IPS-18a (cell line): ENCODE measurements around the gene PLA2G7.

Source experiments
- H3K27ac ChIP-seq: one replicate; pipeline ENCODE4 v1.5.1; 2013; ENCODE audit warnings: low read length
- H3K27me3 ChIP-seq: one replicate; pipeline ENCODE4 v1.6.1; 2013; ENCODE audit warnings: mild to moderate bottlenecking, low read length; ENCODE audit not compliant: control insufficient read depth, insufficient read depth
- H3K36me3 ChIP-seq: one replicate; pipeline ENCODE4 v1.6.1; 2013; ENCODE audit warnings: low read depth, low read length; ENCODE audit not compliant: control insufficient read depth
- H3K4me1 ChIP-seq: one replicate; pipeline ENCODE4 v1.6.1; 2013; ENCODE audit warnings: low read depth, low read length; ENCODE audit not compliant: control insufficient read depth
- H3K4me3 ChIP-seq: one replicate; pipeline ENCODE4 v1.5.1; 2013; ENCODE audit warnings: low read length
- H3K9ac ChIP-seq: one replicate; pipeline ENCODE4 v1.6.1; 2013; ENCODE audit warnings: mild to moderate bottlenecking, low read length, moderate library complexity
- H3K9me3 ChIP-seq: one replicate; pipeline ENCODE4 v1.6.1; 2013; ENCODE audit warnings: low read depth, low read length; ENCODE audit not compliant: control insufficient read depth

PLA2G7 gene

GRCh38 chr6:46715141-46715540, 20.0 kb downstream of the PLA2G7 start:
- Histone ChIP-seq H3K27me3 (no peaks in the 10 kb centered on the region), H3K4me3 (no peak overlapping the region), H3K4me1 (no peaks in the 10 kb centered on the region), H3K9ac (no peak overlapping the region), H3K36me3 (no peaks in the 10 kb centered on the region), H3K27ac (no peak overlapping the region), H3K9me3 (no peaks in the 10 kb centered on the region)

GRCh38 chr6:46711491-46711890, 23.7 kb downstream of the PLA2G7 start:
- no peaks in the 10 kb centered on the region for H3K36me3 ChIP-seq
- no peaks in the 10 kb centered on the region for H3K4me1 ChIP-seq
- no peak overlapping the region for H3K4me3 ChIP-seq
- no peak overlapping the region for H3K27ac ChIP-seq
- no peaks in the 10 kb centered on the region for H3K9me3 ChIP-seq
- no peak overlapping the region for H3K9ac ChIP-seq
- H3K27me3 ChIP-seq, result no peaks in the 10 kb centered on the region

DNA sequence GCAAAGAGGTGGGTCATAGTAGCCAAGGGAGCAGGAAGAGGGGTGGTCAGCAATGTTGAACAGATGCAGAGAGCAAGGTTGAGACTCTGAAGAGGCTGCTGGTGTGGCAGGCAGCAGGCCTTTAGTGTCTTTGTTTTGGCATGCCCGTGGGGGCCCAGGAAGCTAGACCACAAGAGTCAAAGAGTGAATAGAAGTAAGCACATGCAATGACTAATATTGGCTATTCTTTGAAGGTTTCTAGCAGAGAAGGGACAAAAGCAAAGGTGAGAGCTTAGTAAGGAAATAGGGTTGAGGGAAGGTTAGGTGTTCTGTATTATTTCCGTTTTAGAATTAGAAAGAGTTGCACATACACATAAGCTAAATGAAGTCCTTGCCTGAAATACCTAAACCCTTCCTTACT, 28.7 kb downstream of the PLA2G7 start:
- Histone ChIP-seq H3K27me3 (no peaks in the 10 kb centered on the region), H3K9ac (no peak overlapping the region), H3K27ac (no peak overlapping the region), H3K36me3 (no peaks in the 10 kb centered on the region), H3K4me1 (no peaks in the 10 kb centered on the region), H3K9me3 (no peaks in the 10 kb centered on the region), H3K4me3 (no peak overlapping the region)

DNA sequence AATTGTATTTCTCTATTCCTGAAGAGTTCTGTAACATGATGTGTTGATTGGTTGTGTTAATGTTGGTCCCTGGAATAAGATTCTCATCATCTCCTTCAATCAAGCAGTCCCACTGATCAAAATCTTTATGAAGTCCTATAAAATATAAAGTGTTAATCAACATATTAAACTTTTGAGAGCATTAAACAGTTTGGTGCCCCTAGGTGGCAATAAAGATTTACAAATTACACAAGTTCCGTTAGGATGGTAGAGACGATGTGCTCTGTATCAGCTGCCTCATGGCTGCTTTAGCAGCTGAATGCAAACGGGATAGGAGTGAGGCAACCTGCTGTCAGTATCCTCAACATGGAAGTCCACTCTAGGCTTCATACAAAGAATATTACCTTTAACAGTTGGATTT, 30.6 kb downstream of the PLA2G7 start:
- Histone ChIP-seq H3K4me3 (no peak overlapping the region), H3K36me3 (no peaks in the 10 kb centered on the region), H3K9me3 (no peaks in the 10 kb centered on the region), H3K4me1 (no peaks in the 10 kb centered on the region), H3K27ac (no peak overlapping the region), H3K27me3 (no peaks in the 10 kb centered on the region), H3K9ac (no peak overlapping the region)

GRCh38 chr6:46699970-46700369, 35.2 kb downstream of the PLA2G7 start:
- no peaks in the 10 kb centered on the region for H3K27me3 ChIP-seq
- H3K9me3 ChIP-seq, result no peaks in the 10 kb centered on the region
- H3K9ac ChIP-seq, result no peak overlapping the region
- H3K36me3 ChIP-seq, result no peaks in the 10 kb centered on the region
- no peak overlapping the region for H3K4me3 ChIP-seq
- H3K27ac ChIP-seq, result no peak overlapping the region
- no peaks in the 10 kb centered on the region for H3K4me1 ChIP-seq

GRCh38 chr6:46690911-46691451, 44.2 kb downstream of the PLA2G7 start:
- Histone ChIP-seq H3K27ac (no peak overlapping the region), H3K4me1 (no peaks in the 10 kb centered on the region), H3K9ac (no peak overlapping the region)

DNA sequence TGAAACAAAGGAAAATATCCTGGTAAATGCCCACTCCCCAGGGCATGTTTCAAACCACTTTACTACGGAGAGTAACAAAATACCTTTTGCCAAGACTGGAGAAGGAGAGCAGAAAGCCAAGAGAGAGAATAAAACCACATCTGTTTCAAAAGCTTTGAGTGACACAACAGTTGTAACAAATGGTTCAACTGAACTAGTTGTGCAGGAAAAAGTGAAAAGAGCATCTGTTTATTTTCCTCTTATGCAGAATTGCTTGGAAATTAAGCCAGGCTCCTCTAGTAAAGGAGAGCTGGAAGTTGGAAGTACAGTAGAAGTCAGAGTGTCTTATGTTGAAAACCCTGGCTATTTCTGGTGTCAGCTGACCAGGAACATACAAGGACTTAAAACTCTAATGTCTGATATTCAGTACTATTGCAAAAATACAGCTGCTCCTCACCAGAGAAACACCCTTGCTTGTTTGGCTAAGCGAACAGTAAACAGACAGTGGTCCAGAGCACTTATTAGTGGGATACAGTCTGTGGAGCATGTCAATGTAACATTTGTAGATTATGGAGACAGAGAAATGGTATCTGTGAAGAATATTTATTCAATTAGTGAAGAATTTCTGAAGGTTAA, 44.9 kb downstream of the PLA2G7 start:
- no peaks in the 10 kb centered on the region for H3K4me1 ChIP-seq

More at GRCh38 chr6:46690911-46691451, 44.2 kb downstream of the PLA2G7 start:
- Histone ChIP-seq H3K36me3 (no peaks in the 10 kb centered on the region), H3K27me3 (no peaks in the 10 kb centered on the region), H3K4me3 (no peak overlapping the region), H3K9me3 (no peaks in the 10 kb centered on the region)

GRCh38 chr6:46689657-46690056, 45.5 kb downstream of the PLA2G7 start:
- Histone ChIP-seq H3K27ac (no peak overlapping the region), H3K36me3 (no peaks in the 10 kb centered on the region), H3K4me3 (no peak overlapping the region), H3K4me1 (no peaks in the 10 kb centered on the region), H3K27me3 (no peaks in the 10 kb centered on the region), H3K9ac (no peak overlapping the region), H3K9me3 (no peaks in the 10 kb centered on the region)

More for the DNA sequence above, 44.9 kb downstream of the PLA2G7 start:
- Histone ChIP-seq H3K4me3 (no peak overlapping the region), H3K9ac (no peak overlapping the region), H3K27me3 (no peaks in the 10 kb centered on the region), H3K27ac (no peak overlapping the region), H3K9me3 (no peaks in the 10 kb centered on the region), H3K36me3 (no peaks in the 10 kb centered on the region)

DNA sequence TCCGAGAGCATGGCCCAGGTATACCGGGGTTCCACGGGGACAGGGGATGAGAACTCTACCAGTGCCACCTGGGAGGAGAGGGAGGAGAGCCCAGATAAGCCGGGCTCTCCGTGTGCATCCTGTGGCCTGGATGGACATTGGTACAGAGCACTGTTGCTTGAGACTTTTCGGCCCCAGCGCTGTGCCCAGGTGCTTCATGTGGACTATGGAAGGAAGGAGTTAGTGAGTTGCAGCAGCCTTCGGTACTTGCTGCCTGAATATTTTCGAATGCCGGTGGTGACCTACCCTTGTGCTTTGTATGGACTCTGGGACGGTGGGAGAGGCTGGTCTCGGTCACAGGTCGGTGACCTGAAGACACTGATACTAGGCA, 46.2 kb downstream of the PLA2G7 start:
- no peaks in the 10 kb centered on the region for H3K36me3 ChIP-seq
- no peak overlapping the region for H3K4me3 ChIP-seq

DNA sequence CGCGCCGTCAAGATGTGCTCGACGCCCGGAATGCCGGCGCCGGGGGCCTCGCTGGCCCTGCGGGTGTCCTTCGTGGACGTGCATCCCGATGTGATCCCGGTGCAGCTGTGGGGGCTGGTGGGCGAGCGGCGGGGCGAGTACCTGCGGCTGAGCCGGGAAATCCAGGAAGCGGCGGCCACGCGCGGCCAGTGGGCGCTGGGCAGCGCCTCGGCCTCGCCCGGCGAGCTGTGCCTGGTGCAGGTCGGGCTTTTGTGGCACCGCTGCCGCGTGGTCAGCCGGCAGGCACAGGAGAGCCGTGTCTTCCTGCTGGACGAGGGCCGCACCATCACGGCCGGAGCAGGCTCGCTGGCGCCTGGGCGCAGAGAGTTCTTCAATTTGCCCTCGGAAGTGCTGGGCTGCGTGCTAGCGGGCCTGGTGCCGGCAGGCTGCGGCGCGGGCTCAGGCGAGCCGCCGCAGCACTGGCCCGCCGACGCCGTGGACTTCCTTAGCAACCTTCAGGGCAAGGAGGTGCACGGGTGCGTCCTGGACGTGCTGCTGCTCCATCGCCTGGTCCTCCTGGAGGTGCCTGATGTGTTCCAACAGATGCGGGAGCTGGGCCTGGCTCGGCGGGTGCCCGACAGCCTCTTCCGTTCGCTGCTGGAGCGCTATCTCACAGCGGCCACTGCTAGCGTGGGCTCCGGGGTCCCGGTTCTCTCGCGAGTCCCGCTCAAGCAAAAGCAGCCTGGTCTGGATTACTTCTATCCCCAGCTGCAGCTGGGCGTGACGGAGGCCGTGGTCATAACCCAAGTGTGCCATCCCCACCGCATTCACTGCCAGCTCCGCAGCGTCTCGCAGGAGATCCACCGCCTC, 46.8 kb downstream of the PLA2G7 start:
- Histone ChIP-seq H3K4me1 (no peaks in the 10 kb centered on the region), H3K27me3 (no peaks in the 10 kb centered on the region), H3K9me3 (no peaks in the 10 kb centered on the region), H3K9ac (no peak overlapping the region), H3K27ac (no peak overlapping the region), H3K4me3 (no peak overlapping the region), H3K36me3 (no peaks in the 10 kb centered on the region)

More for the DNA sequence above, 46.2 kb downstream of the PLA2G7 start:
- no peaks in the 10 kb centered on the region for H3K9me3 ChIP-seq
- H3K27me3 ChIP-seq, result no peaks in the 10 kb centered on the region
- H3K4me1 ChIP-seq, result no peaks in the 10 kb centered on the region
- no peak overlapping the region for H3K9ac ChIP-seq
- no peak overlapping the region for H3K27ac ChIP-seq

DNA sequence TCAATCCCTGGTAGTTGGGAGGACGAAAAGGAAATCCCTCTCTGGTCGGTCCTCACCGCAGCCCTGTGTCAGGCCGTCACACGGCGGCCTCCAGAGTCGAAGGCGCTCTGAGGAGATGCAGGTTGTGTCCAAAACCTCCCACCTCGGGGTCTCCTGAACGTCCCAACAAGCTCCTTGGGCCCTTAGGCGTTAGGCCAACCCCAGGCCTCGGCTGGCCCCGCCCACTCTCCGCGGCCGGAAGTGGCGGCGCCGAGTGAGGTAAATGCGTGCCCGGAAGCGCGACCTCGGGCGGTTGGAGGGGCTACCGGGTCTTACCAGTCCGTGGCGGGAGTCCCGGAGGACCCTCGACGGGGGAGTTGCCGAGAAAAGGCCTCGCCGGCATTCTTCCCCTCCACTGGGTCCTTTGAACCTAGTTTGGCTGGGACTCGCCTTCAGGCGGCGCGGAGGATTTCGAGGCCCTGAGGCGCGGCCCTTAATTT, 47.5 kb downstream of the PLA2G7 start, which contains the start of gene TDRD6:
Gene TDRD6 (plus strand): TSS at position 267 of the 479 bp plus-strand sequence. CDS start 244 bp downstream, outside the sequence.
- Histone ChIP-seq H3K27ac (no peak within 1 kb of the TSS), H3K4me3 (no peak within 1 kb of the TSS), H3K4me1 (no peaks in the 10 kb centered on the region), H3K9ac (no peak within 1 kb of the TSS), H3K27me3 (no peaks in the 10 kb centered on the region), H3K36me3 (no peaks in the 10 kb centered on the region), H3K9me3 (no peaks in the 10 kb centered on the region)
